ENCODE data around the gene AGAP2. TPM values are rescaled to one million over a fixed set of nuclear protein-coding genes. Genes with fewer than 3 reads are reported as not detected.

AGAP2 gene
- total and polyA plus RNA-seq, 2 of the 8 experiments (the other 6 are each of a cell fraction or from before 2014, with no cell fraction given) = 1.5 TPM

DNA sequence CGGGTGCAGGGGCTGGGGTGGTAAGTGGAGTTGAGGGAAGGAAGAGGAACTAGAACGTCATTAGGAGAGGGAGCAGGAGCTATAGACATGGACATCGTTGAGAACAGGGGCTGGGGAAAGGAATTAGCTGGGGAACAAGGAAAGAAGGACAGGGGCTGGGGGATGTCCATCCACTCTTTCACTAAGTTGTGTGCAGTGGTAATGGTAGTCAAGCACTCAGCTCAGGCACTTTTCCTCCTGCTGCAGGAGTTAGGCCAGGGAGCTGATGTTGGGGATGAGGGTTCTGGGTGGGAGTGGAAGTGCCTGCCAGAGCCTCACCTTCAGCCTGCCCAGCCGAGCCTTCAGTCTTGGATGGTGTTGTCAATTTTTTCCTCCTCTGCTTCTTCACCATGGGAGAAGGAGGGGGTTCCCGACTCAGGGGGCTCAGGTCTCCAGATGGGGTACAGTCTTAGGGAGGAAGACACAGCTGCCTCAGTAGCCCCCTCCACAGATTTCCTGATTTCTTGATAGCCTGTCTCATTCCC lies 9.2 kb downstream of the AGAP2 start (continued):
- TF ChIP-seq, protein P1, sequence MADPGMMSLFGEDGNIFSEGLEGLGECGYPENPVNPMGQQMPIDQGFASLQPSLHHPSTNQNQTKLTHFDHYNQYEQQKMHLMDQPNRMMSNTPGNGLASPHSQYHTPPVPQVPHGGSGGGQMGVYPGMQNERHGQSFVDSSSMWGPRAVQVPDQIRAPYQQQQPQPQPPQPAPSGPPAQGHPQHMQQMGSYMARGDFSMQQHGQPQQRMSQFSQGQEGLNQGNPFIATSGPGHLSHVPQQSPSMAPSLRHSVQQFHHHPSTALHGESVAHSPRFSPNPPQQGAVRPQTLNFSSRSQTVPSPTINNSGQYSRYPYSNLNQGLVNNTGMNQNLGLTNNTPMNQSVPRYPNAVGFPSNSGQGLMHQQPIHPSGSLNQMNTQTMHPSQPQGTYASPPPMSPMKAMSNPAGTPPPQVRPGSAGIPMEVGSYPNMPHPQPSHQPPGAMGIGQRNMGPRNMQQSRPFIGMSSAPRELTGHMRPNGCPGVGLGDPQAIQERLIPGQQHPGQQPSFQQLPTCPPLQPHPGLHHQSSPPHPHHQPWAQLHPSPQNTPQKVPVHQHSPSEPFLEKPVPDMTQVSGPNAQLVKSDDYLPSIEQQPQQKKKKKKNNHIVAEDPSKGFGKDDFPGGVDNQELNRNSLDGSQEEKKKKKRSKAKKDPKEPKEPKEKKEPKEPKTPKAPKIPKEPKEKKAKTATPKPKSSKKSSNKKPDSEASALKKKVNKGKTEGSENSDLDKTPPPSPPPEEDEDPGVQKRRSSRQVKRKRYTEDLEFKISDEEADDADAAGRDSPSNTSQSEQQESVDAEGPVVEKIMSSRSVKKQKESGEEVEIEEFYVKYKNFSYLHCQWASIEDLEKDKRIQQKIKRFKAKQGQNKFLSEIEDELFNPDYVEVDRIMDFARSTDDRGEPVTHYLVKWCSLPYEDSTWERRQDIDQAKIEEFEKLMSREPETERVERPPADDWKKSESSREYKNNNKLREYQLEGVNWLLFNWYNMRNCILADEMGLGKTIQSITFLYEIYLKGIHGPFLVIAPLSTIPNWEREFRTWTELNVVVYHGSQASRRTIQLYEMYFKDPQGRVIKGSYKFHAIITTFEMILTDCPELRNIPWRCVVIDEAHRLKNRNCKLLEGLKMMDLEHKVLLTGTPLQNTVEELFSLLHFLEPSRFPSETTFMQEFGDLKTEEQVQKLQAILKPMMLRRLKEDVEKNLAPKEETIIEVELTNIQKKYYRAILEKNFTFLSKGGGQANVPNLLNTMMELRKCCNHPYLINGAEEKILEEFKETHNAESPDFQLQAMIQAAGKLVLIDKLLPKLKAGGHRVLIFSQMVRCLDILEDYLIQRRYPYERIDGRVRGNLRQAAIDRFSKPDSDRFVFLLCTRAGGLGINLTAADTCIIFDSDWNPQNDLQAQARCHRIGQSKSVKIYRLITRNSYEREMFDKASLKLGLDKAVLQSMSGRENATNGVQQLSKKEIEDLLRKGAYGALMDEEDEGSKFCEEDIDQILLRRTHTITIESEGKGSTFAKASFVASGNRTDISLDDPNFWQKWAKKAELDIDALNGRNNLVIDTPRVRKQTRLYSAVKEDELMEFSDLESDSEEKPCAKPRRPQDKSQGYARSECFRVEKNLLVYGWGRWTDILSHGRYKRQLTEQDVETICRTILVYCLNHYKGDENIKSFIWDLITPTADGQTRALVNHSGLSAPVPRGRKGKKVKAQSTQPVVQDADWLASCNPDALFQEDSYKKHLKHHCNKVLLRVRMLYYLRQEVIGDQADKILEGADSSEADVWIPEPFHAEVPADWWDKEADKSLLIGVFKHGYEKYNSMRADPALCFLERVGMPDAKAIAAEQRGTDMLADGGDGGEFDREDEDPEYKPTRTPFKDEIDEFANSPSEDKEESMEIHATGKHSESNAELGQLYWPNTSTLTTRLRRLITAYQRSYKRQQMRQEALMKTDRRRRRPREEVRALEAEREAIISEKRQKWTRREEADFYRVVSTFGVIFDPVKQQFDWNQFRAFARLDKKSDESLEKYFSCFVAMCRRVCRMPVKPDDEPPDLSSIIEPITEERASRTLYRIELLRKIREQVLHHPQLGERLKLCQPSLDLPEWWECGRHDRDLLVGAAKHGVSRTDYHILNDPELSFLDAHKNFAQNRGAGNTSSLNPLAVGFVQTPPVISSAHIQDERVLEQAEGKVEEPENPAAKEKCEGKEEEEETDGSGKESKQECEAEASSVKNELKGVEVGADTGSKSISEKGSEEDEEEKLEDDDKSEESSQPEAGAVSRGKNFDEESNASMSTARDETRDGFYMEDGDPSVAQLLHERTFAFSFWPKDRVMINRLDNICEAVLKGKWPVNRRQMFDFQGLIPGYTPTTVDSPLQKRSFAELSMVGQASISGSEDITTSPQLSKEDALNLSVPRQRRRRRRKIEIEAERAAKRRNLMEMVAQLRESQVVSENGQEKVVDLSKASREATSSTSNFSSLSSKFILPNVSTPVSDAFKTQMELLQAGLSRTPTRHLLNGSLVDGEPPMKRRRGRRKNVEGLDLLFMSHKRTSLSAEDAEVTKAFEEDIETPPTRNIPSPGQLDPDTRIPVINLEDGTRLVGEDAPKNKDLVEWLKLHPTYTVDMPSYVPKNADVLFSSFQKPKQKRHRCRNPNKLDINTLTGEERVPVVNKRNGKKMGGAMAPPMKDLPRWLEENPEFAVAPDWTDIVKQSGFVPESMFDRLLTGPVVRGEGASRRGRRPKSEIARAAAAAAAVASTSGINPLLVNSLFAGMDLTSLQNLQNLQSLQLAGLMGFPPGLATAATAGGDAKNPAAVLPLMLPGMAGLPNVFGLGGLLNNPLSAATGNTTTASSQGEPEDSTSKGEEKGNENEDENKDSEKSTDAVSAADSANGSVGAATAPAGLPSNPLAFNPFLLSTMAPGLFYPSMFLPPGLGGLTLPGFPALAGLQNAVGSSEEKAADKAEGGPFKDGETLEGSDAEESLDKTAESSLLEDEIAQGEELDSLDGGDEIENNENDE (IDR thresholded peaks at IDR 0.05; ENCODE audit: insufficient replicate concordance, low read length) = no peak
- no peak for TF ChIP-seq GABPA (IDR thresholded peaks at IDR 0.05; ENCODE audit: borderline replicate concordance, insufficient read depth, low read length)
